K562 (cell line): ENCODE data around the gene TWSG1.

Experiments used
- HDAC6 ChIP-seq: IDR thresholded peaks from 2 replicates; pipeline ENCODE4 v1.6.1; 2012; ENCODE audit warnings: low read depth, mild to moderate bottlenecking, control low read depth, inconsistent platforms, low read length, moderate library complexity
- HNRNPUL1 ChIP-seq: fragments of 200-400 bp; formaldehyde crosslinking; IDR thresholded peaks from 2 replicates; pipeline ENCODE4 v1.6.1; 2017; ENCODE audit warnings: low read length
- POLR2A ChIP-seq: fragments of 450-650 bp; conservative IDR thresholded peaks from 2 replicates; pipeline ENCODE4 v1.6.1; 2016
- ZNF830 ChIP-seq: fragments of 250-450 bp; sonication (Bioruptor Pico); IDR thresholded peaks from 2 replicates; pipeline ENCODE4 v1.5.0; 2021; ENCODE audit warnings: mild to moderate bottlenecking
- TF ChIP-seq, protein P1 (sequence below): sonication (generic); formaldehyde crosslinking; IDR thresholded peaks from 2 replicates; pipeline ENCODE4 v1.4.0; 2020; ENCODE audit warnings: mild to moderate bottlenecking, missing genetic modification reagents
- TF ChIP-seq, protein P2 (sequence below): fragments of 250-450 bp; sonication (Bioruptor Pico); IDR thresholded peaks from 2 replicates; pipeline ENCODE4 v1.5.0; 2021

DNA sequence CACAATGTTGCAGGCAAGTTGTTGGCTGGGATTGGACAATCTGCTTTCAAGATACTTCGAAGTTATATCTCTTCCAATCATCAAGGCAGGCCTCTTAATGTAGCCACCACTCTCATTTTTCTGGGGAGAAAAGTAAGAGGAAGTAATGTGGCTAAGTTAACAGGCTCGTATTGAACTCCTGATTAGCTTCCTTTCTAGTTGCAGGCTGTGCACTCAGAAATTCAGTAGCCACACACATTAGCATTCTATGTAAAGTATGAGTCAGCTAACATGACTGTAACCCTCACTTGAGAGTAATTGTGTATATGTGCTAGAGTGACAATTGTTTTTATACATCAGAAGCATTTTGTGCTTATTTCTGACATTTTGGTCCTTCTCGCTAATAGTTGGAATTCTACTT is 3.3 kb downstream of the TWSG1 start:
- TF ChIP-seq HDAC6, result no peak
- TF ChIP-seq ZNF830 (CRISPR knock-in tag), result no peak
- TF ChIP-seq, protein P1, sequence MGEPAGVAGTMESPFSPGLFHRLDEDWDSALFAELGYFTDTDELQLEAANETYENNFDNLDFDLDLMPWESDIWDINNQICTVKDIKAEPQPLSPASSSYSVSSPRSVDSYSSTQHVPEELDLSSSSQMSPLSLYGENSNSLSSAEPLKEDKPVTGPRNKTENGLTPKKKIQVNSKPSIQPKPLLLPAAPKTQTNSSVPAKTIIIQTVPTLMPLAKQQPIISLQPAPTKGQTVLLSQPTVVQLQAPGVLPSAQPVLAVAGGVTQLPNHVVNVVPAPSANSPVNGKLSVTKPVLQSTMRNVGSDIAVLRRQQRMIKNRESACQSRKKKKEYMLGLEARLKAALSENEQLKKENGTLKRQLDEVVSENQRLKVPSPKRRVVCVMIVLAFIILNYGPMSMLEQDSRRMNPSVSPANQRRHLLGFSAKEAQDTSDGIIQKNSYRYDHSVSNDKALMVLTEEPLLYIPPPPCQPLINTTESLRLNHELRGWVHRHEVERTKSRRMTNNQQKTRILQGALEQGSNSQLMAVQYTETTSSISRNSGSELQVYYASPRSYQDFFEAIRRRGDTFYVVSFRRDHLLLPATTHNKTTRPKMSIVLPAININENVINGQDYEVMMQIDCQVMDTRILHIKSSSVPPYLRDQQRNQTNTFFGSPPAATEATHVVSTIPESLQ (CRISPR knock-in tag), result no peak
- no peak for TF ChIP-seq HNRNPUL1
- TF ChIP-seq POLR2A, result no peak
- TF ChIP-seq, protein P2, sequence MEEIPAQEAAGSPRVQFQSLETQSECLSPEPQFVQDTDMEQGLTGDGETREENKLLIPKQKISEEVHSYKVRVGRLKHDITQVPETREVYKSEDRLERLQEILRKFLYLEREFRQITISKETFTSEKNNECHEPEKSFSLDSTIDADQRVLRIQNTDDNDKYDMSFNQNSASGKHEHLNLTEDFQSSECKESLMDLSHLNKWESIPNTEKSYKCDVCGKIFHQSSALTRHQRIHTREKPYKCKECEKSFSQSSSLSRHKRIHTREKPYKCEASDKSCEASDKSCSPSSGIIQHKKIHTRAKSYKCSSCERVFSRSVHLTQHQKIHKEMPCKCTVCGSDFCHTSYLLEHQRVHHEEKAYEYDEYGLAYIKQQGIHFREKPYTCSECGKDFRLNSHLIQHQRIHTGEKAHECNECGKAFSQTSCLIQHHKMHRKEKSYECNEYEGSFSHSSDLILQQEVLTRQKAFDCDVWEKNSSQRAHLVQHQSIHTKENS, result no peak
